ENCODE results near the gene IPO13. TPM values are rescaled to one million over a fixed set of nuclear protein-coding genes. Genes with fewer than 3 reads are reported as not detected.
A peak's percentile ranks its signal among the peaks of the same experiment; 100 is the strongest.

The IPO13 gene
- total RNA-seq, 1 experiment from 2014 or later: 33.7 TPM

GRCh38 chr1:43947874-43948437 is 1.2 kb downstream of the IPO13 start:
- Histone ChIP-seq H3F3A (ENCODE audit: low read length, unreplicated experiment) (no peaks in the 10 kb centered on the region), H3K36me3 (ENCODE audit: low read depth, low read length) (peaks cover 6% of the 10 kb centered on the region; the same call in 1 of the 2 replicates), H3K27me3 (ENCODE audit: low read length) (no peaks in the 10 kb centered on the region), H3K4me3 (ENCODE audit: low read length) (peak overlapping the region; percentile 99), H3K9me2 (replicated peaks; ENCODE audit: low read length) (no peaks in the 10 kb centered on the region), H3K27ac (ENCODE audit: low read length) (no peak overlapping the region), H3K4me2 (ENCODE audit: low read length) (peak overlapping the region; percentile 100), H3K4me1 (ENCODE audit: insufficient read depth, low read length) (peaks cover 35% of the 10 kb centered on the region), H3K9ac (ENCODE audit: low read length) (peak overlapping the region; percentile 97), H4K20me1 (ENCODE audit: low read length) (no peaks in the 10 kb centered on the region), H2AFZ (ENCODE audit: low read length) (no peak overlapping the region), H3K9me3 (ENCODE audit: low read length) (no peaks in the 10 kb centered on the region), H3K79me2 (ENCODE audit: low read length) (peaks cover 75% of the 10 kb centered on the region)
- ATAC-seq: no peak
- intact Hi-C loops (cut with micrococcal nuclease): loop anchor here (2.0 to 5.0 kb wide), 2 partner anchors 21 to 241 kb away; partner anchors contain the start of gene ST3GAL3
- DNase-seq: peak; percentile 17
- ChIA-PET POLR2A (ENCODE audit: unreplicated experiment) (interaction anchor here (0.7 kb wide), 1 partner anchor 12 kb away, joined by 3 read pairs; no protein-coding TSS in a partner anchor), CTCF (no interaction called here)
- BruUV-seq (replicated peaks): no TSS peak
- TF ChIP-seq CTCF (conservative IDR thresholded peaks at IDR 0.05; ENCODE audit: low read depth, low read length) (no peak), EZH2phosphoT487 (IDR thresholded peaks at IDR 0.05; ENCODE audit: borderline replicate concordance, low read length) (no peak), EZH2 (IDR thresholded peaks at IDR 0.05; ENCODE audit: low read length, unreplicated experiment) (no peak)

- Histone ChIP-seq H3K4me2 (ENCODE audit: low read length) (no peak overlapping the region), H3K36me3 (ENCODE audit: low read depth, low read length) (peaks cover 6% of the 10 kb centered on the region; the same call in 1 of the 2 replicates), H3K9me3 (ENCODE audit: low read length) (no peaks in the 10 kb centered on the region), H3K4me1 (ENCODE audit: insufficient read depth, low read length) (peaks cover 32% of the 10 kb centered on the region), H2AFZ (ENCODE audit: low read length) (no peak overlapping the region), H4K20me1 (ENCODE audit: low read length) (no peaks in the 10 kb centered on the region), H3K27ac (ENCODE audit: low read length) (no peak overlapping the region), H3F3A (ENCODE audit: low read length, unreplicated experiment) (no peaks in the 10 kb centered on the region), H3K4me3 (ENCODE audit: low read length) (no peak overlapping the region), H3K27me3 (ENCODE audit: low read length) (no peaks in the 10 kb centered on the region), H3K79me2 (ENCODE audit: low read length) (peaks cover 88% of the 10 kb centered on the region), H3K9me2 (replicated peaks; ENCODE audit: low read length) (no peaks in the 10 kb centered on the region), H3K9ac (ENCODE audit: low read length) (no peak overlapping the region)
- TF ChIP-seq EZH2phosphoT487 (IDR thresholded peaks at IDR 0.05; ENCODE audit: borderline replicate concordance, low read length) (no peak), EZH2 (IDR thresholded peaks at IDR 0.05; ENCODE audit: low read length, unreplicated experiment) (no peak), CTCF (conservative IDR thresholded peaks at IDR 0.05; ENCODE audit: low read depth, low read length) (no peak)
- intact Hi-C loops (cut with micrococcal nuclease): loop anchor here (5.0 kb wide), 1 partner anchor 242 kb away; the partner anchor contains the start of gene ST3GAL3
- no peak for DNase-seq
- no peak for ATAC-seq
- ChIA-PET CTCF (no interaction called here), POLR2A (ENCODE audit: unreplicated experiment) (no interaction called here)
- no TSS peak for BruUV-seq (replicated peaks)
Measured at GRCh38 chr1:43949678-43950077, 2.9 kb downstream of the IPO13 start.
